GM19351 (cell line): Measurements from ENCODE around the gene SLC17A7.
"Not testable (repeated sequence)": the region's sequence is repeated elsewhere in the genome, so short reads cannot be mapped to it uniquely, and the experiment has no call there.

Source experiments
- ATAC-seq: cut with Tn5 transposase; IDR thresholded peaks from one replicate; pipeline ENCODE4 v1.9.1; 2021; ENCODE audit warnings: mild to moderate bottlenecking, moderate library complexity; ENCODE audit not compliant: unreplicated experiment

The SLC17A7 gene

DNA sequence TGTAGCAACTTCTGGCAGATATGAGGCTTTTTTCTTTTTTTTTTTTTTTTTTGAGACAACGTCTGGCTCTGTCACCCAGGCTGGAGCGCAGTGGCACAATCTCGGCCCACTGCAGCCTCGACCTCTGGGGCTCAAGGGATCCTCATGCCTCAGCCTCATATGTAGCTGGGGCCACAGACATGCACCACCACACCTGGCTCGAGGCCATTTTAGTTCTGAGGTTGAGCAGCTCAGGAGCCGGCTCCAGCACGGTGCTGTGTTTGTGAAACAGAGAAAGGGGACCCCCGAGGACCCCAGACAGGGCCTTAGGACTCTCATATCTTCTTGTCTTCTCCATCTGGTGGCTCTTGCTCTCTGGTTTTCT, 29.3 kb upstream of the SLC17A7 start:
- ATAC-seq = no peak

DNA sequence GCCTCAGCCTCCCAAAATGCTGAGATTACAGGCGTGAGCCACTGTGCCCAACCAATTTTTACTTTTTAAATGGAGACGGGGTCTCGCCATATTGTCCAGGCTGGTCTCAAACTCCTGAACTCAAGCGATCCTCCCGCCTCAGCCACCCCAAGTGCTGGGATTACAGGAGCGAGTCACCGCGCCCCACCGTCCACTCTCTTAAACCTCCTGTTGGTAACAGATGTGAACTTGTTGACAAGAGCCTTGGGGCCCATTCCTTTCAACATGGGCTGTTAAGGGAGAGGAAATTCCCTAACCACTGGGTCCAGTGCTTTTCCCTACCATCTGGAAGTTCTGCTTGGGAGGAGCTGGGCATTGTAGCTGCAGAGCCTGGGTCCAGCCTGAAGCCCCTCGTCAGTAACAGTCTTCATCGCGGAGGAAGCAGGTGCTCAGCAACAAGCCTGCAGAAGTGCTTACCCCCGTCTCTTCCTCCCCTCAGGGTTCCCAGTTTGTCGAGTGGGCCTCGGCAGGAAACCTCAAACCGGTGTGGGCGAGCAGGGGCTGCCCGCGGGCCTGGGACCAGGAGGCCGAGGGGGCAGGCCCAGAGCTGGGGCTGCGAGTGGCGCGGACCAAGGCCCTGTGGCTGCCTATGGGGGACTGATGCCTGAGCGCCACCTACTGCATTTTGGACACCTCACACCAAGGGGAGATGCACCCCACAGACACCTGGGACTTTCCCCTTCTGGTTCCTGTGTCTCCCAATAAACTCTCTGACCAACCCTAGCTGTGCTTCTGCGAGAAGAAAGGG, 28.7 kb upstream of the SLC17A7 start:
- peak; percentile 57 for ATAC-seq

DNA sequence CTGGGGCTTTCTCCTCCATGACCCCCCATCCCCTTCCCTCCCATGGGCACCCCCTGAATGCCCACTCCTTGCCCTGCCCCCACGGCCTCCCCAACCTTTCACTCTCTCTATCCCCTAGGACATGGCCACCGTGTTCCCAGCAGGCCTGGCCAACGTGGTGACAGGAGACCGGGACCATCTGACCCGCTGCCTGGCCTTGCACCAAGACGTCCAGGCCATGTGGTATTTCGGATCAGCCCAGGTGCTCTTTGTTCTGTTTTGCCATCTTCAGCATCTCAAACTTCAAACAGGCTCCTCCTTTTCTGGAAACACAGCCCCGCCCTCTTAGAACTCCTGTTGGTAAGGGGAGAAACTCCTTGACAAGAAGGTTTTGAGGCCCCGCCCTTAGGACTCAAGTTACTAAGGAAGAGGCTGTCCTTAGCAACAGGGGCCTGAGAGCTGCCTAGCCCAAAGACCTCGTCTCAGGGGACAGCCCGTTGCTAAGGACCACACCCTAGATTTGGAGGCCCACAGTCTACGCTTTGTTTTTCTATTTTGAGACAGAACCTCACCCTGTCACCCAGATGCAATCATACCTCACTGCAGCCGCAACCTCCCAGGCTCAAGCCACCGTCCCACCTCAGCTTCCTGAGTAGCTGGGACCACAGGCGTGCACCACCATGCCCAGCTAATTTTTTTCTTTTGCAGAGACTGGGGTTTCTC, 27.6 kb upstream of the SLC17A7 start:
- peak; percentile 70 for ATAC-seq

DNA sequence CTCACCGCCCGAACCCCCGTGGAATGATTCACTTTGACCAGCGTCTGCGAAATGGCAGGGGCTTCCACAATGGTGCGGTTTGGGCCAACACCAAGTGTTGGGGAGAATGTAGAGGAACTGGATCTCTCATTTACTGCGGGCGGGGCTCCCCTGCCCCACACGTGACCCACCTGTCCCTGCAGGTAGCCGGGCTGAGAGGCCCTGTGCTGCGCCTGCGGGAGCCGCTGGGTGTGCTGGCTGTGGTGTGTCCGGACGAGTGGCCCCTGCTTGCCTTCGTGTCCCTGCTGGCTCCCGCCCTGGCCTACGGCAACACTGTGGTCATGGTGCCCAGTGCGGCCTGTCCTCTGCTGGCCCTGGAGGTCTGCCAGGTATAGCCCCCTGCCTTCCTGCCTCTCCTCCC, 26.9 kb upstream of the SLC17A7 start:
- ATAC-seq = no peak

DNA sequence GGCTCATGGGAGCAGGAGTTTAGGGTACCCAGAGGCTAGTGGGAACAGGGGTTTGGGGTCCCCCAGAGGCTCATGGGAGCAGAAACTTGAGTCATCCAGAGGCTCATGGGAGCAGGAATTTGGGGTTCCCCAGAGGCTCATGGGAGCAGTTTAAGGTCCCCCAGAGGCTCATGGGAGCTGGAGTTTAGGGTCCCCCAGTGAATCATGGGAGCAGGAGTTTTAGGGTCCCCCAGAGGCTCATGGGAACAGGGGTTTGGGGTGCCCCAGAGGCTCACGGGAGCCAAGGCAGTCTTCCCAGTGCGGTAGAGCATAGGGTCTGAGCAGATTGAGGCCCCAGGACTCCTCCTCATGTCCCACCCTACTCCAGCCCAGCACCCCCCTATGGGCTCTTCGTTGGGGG, 24.0 kb upstream of the SLC17A7 start:
- no peak for ATAC-seq

DNA sequence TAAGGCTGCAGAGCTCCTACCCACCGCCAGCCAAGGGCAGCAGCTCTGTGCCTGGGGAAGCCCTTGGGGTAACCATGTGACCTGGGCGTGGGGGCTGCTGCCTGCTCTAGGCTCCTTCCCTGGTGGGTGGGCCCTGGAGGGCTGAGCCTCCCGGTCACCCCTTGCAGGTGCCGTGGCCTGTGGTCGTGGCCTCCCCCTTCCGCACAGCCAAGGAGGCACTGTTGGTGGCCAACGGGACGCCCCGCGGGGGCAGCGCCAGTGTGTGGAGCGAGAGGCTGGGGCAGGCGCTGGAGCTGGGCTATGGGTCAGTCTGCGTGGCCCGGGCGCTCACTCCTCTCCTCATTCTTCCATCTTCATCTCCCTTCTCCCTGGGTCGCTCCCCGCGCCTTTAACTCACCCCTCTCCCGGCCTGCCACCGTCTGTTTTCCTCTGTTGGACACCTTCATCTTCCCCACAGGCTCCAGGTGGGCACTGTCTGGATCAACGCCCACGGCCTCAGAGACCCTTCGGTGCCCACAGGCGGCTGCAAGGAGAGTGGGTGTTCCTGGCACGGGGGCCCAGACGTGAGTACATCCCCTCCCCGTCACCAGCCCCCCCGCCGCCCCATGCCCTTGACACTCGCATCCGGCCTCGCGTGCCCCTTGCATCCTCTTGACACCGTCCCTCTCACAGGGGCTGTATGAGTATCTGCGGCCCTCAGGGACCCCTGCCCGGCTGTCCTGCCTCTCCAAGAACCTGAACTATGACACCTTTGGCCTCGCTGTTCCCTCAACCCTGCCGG, 22.8 kb upstream of the SLC17A7 start:
- ATAC-seq = no peak

DNA sequence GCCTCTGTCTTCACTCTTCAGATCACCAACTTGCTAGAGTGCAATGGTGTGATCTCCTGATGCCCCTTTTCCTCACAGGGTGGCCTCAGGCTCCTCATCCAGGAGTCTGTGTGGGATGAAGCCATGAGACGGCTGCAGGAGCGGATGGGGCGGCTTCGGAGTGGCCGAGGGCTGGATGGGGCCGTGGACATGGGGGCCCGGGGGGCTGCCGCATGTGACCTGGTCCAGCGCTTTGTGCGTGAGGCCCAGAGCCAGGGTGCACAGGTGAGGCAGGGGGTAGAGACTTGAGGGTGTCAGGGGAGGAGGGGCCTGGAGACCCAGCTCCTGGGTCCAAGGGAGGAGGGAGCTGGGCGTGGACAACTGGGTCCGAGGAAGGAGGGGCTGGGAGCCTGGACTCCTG, 21.2 kb upstream of the SLC17A7 start:
- no peak for ATAC-seq

DNA sequence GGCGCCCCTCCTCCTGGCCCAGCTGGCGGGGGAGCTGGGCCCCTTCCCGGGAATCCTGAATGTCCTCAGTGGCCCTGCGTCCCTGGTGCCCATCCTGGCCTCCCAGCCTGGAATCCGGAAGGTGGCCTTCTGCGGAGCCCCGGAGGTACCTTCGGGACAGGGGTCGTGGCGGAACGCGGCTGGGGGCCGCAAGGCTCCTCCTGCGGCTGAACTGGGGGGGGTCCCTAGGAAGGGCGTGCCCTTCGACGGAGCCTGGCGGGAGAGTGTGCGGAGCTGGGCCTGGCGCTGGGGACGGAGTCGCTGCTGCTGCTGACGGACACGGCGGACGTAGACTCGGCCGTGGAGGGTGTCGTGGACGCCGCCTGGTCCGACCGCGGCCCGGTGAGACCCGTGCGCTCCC, 20.3 kb upstream of the SLC17A7 start:
- ATAC-seq = no peak

DNA sequence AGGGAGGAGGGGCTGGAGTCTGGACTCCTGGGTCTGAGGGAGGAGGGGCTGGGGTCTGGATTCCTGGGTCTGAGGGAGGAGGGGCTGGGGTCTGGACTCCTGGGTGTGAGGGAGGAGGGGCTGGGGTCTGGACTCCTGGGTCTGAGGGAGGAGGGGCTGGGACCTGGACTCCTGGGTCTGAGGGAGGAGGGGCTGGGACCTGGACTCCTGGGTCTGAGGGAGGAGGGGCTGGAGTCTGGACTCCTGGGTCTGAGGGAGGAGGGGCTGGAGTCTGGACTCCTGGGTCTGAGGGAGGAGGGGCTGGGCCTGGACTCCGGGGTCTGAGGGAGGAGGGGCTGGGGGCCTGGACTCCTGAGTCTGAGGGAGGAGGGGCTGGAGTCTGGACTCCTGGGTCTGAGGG, 19.8 kb upstream of the SLC17A7 start:
- not testable (repeated sequence) for ATAC-seq

DNA sequence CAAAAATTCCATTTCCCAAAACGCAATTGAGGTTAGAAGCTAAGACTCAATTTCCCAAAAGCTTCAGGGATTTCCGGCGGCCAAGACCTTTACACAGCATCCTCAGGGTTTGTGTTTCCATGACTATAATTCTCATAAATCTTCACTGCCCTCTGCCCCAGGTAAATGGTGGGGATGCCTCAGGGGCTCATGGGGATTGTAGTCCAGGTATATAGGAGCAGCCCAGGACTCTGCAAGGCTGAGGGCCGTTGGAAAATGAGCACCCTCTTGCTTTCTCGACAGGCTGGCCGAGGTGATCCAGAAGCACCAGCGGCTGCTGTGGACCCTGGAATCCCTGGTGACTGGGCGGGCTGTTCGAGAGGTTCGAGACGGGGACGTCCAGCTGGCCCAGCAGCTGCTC, 18.1 kb upstream of the SLC17A7 start:
- no peak for ATAC-seq

DNA sequence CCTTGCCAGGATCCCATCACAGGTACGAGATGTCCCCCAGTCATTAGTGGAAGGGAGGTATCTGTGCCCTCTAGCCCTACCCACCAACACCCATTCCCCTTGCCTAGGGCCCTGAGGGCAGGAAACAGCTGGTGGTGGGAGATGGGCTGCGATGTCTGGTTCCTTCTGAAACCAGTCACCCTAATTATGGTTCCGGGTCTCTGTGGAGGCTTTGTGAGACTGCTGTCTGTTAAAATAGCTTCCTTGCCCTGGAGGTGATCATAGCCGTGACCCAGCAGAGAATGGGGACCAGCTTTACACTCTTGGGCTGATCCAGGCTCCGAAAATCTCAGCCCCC, 17.2 kb upstream of the SLC17A7 start:
- no peak for ATAC-seq

DNA sequence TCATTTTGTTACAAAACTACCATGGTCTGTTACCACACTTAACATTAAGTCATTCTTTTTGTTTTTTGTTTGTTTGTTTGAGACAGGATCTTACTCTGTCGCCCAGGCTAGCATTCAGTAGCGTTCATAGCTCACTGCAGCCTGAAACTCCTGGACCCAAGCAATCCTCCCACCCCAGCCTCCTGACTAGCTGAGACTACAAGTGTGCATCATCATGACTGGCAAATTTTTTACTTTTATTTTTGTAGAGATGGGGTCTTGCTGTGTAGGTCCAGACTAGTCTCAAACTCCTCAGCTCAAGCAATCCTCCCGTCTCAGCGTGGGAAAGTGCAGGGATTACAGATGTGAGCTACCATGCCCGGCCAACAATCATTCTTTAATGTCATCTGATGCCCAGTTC, 15.0 kb upstream of the SLC17A7 start:
- no peak for ATAC-seq

DNA sequence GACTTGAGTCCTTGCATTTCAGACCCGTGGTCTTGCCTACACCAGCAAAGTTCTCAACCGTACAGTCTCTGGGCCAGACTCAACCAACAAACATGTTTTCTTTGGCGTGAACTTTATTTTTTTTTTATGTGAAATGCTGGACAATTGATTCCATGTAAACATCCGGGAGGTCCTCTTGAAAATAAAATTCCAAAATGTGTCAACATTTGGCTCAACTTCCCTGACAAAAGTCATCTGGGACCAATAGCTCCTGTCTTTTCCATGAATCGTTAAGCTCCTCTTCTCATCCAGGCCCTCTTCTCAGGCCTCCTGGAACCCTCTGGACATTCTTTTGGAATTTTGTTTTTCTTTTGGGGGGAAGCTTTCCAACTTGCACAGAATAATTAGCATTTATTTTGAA, 14.4 kb upstream of the SLC17A7 start:
- ATAC-seq = no peak

DNA sequence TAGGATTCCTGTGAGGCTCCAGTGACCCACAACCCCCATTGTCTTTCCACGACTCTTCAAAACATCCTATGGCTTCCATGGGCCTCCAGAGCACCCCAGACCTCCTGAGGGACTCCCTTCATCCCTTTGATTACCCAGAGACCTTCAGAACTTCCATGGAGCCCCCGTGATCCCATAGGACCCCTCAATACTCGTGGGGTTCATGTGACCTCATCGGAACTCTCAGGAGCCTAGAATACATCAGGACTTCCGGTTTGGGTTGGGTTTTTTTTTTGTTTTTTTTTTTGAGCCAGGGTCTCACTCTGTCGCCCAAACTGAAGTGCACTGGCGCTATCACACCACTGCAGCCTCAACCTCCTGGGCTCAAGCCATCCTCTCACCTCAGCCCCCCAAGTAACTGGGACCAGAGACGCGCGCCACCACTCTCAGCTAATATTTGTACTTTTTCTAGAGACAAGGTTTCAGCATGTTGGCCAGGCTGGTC, 12.5 kb upstream of the SLC17A7 start:
- ATAC-seq = no peak

DNA sequence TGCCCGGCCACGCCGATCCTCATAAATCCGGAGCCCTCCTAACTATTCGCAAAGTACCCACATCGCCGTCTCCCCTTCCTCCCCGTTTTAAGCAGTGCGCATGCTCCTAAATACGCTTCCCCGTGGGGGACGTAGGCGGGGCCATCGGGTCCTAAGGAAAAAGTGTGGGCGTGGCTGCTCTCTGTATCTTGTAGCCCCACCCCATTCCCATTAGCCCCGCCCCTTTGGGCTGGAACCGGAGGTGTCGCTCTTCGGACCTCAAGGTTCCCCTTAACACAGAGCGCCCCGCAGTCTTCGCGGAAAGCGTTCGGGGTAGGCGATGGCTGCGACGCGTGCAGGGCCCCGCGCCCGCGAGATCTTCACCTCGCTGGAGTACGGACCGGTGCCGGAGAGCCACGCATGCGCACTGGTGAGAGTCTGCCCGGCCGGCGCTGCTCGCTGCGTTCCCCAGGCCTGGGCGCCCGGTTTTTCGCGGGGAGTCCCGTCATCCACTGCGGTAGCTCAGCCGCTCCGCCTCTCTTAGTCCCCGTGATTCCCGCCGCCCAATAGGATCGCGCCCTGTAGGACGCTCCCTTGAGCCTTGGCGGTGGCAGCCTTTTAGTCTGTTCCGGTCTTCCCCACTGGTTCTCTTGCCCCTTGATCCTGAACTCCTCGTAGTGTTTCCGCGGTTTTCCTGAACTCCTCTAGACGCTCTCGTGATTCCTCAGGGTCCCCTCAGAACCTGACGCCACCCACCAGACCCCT, 11.9 kb upstream of the SLC17A7 start, which contains the start of gene ALDH16A1:
Gene ALDH16A1, plus strand, starts transcription at position 213 of the 744 bp plus-strand sequence. Its CDS starts 107 bp downstream, at position 320.
- ATAC-seq = peak; percentile 83

DNA sequence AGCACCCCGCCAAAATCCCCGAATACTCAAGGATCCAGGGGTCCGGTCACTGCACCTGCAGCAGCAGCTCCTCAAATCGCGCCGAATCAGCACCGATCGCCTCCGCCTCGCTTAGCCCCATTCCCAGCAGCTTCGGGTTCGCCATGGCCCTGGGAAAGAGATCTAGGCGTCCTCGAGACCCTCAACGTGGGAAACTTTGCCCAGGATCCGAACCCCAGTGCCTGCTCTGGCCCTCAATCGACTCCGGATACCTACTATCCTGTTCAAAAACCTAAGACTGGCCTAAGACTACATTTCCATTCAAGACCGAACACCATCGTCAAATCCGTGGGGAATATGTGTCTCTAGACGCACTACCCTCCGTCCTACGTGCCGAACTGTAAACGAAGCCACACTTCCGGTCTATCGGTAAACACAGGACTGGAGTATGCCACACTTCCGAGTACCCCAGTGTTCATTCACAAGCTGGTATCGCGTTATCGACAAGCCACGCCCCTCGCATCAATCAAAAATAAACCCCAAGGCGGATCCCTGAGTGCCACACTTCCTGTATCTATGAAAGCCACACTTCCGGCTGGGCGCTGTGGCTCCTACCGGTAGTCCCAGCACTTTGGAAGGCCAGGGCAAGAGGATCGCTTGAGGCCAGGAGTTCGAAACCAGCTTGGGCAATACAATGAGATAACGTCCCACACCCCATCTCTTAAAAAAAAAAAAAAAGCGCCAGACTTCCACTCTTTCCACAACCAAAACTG, 10.3 kb upstream of the SLC17A7 start, which contains the start of gene PIH1D1:
Gene PIH1D1, minus strand, starts transcription at position 385 of the 752 bp plus-strand sequence. Its CDS starts 240 bp downstream, at position 145.
- ATAC-seq = peak; percentile 53

DNA sequence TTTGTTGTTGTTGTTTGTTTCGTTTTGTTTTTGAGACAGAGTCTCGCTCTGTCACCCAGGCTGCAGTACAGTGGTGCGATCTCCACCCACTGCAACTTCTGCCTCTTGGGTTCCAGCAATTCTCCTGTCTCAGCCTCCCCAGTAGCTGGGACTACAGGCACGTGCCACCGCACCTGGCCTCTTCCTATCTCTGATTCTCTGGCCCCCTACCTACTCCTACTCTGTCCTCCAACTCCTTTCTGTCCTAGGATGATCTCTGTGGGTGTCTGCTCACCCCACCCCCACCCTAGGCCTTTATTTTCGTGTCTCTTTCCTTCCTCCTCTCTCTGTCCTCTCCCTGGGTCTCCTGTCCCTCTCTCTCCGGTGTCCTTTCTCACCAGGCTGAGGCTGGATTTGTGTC, 9.1 kb upstream of the SLC17A7 start:
- no peak for ATAC-seq

DNA sequence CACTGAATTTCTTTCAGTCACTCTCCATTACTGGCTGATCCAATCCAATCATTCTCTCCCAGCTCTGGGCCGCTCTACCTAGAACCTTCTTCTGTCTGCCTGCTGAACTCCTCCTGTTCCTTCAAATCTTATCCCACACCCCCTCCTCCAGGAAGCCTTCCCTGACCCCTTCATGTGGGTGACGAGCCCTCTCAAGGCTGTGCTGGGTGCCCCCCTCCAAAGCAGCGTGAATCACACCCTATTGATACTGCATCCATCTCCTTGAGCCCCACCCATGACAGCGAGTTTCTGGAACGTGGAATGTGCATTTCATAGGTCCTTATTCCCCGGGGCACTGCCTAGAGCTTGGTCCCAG, 7.1 kb upstream of the SLC17A7 start:
- ATAC-seq = no peak

DNA sequence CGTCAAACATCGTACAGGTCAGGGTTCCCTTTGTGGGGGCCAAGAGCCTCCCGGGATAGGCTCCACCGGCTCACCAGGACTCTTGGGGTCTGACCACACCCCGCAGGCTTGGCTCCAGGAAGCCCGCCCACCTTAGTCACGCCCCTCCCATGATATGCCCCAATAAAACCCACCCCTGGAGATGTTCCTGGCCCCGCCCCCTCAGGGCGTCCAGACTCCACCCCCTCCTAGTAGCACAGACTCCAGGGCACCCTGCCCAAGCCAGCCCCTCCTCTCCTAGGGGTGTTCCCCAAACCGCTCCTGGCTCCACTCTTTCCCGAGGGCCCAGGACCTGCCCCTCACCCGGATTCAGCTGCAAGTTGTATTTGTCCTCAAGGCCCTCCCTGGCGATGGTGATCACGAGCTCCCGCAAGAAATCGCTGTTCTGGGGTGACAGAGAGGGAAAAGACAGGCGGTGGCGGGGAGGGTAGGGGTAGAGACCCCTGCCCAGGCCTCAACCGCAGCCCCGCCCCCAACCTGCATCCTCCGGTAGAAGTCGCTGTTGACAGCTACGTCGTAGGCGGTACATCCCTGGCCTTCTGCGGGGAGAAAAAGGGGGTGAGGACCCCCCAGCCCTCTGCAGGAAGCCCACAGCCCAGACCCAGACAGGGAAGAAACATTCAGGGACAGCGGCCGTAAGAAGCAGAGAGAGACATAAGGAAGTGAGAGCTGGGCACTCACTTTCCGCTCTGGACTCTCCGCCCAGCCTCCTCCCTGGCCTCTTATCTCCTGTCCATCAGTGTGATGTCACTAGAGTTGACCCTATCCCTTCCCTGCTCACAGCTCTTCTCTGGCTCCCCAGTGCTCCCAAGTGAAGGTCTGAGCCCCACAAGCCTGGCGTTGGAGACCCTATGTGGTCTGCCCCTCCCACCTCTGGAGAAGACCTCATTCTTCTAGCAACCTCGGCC, 6.4 kb upstream of the SLC17A7 start:
- no peak for ATAC-seq
